ENCODE measurements around the gene GRID2IP. TPM values are rescaled to one million over a fixed set of nuclear protein-coding genes. Genes with fewer than 3 reads are reported as not detected.

GRID2IP gene
- total and polyA plus RNA-seq, 2 of the 8 experiments (the other 6 are each of a cell fraction or from before 2014, with no cell fraction given): 0.80 to 1.3 TPM

- Histone ChIP-seq H3K36me3 (ENCODE audit: control insufficient read depth in 2 of 4, insufficient read depth in 4 of 4, low read length in 3 of 4) (peaks cover 0 to 26% (median 3%) of the 10 kb centered on the region in 4 experiments; a peak in 5 of 8 replicates), H3K23ac (ENCODE audit: insufficient read length) (no peak overlapping the region), H2BK12ac (ENCODE audit: low read depth, low read length) (no peak overlapping the region), H3K79me2 (ENCODE audit: control insufficient read depth in 1 of 2, insufficient read depth in 2 of 2, low read length in 2 of 2) (peaks cover 0 to 61% of the 10 kb centered on the region in 2 experiments; a peak in 2 of 4 replicates), H3K56ac (replicated peaks; ENCODE audit: insufficient read length, low read depth, low read length) (no peak overlapping the region), H3K79me1 (ENCODE audit: low read depth, low read length) (peaks cover 2% of the 10 kb centered on the region), H2BK5ac (ENCODE audit: low read depth, low read length) (no peak overlapping the region), H3K27me3 (replicated peaks in 1 of 4; ENCODE audit: control insufficient read depth in 3 of 4, extremely low read depth in 1 of 4, insufficient read depth in 3 of 4, low read length in 3 of 4) (no peaks in the 10 kb centered on the region), H3K23me2 (ENCODE audit: low read depth, low read length) (no peaks in the 10 kb centered on the region), H3K9ac (replicated peaks in 1 of 4; ENCODE audit: extremely low read depth in 1 of 4, low read depth in 3 of 4, low read length in 3 of 4) (no peak overlapping the region), H3K18ac (ENCODE audit: extremely low read depth, low read length) (no peak overlapping the region), H4K91ac (replicated peaks; ENCODE audit: insufficient read length, low read length) (no peak overlapping the region), H2BK15ac (ENCODE audit: low read length) (no peak overlapping the region), H4K8ac (ENCODE audit: extremely low read depth, insufficient read depth, low read length) (no peak overlapping the region), H2AK5ac (ENCODE audit: low read depth, low read length) (no peak overlapping the region), H3K27ac (ENCODE audit: low read depth, low read length) (no peak overlapping the region), H2BK20ac (ENCODE audit: low read length) (no peak overlapping the region), H3K4me2 (ENCODE audit: insufficient read depth in 1 of 2, low read depth in 2 of 2, low read length in 2 of 2) (no peak overlapping the region), H2BK120ac (replicated peaks; ENCODE audit: low read depth, low read length) (no peak overlapping the region), H3K4me1 (replicated peaks in 1 of 4; ENCODE audit: control insufficient read depth in 3 of 4, insufficient read depth in 4 of 4, low read length in 3 of 4) (no peaks in the 10 kb centered on the region), H4K5ac (ENCODE audit: insufficient read length, low read depth, low read length) (no peak overlapping the region), H3K14ac (ENCODE audit: insufficient read length) (no peak overlapping the region), H4K20me1 (replicated peaks in 1 of 2; ENCODE audit: control insufficient read depth in 1 of 2, insufficient read depth in 2 of 2, low read length in 2 of 2) (peaks cover 8 to 18% of the 10 kb centered on the region in 2 experiments), H3K4me3 (ENCODE audit: extremely low read depth in 1 of 4, insufficient read depth in 2 of 4, low read depth in 3 of 4, low read length in 4 of 4) (no peak overlapping the region), H3K4ac (replicated peaks; ENCODE audit: insufficient read length, low read depth, low read length) (no peak overlapping the region), H3K9me3 (ENCODE audit: insufficient read depth in 2 of 2, low read depth in 1 of 2, low read length in 1 of 2) (no peaks in the 10 kb centered on the region), H2AFZ (ENCODE audit: low read length) (no peak overlapping the region)
- DNase-seq (ENCODE audit: low read depth in 1 of 2, low spot score in 2 of 2) (no peak), FAIRE-seq (no peak)
- POLR2A ChIA-PET (ENCODE audit: partially characterized antibody): interaction anchor here (0.7 to 1.4 kb wide), 3 partner anchors 14 to 61 kb away, joined by 3 to 4 read pairs (median 4); no protein-coding TSS in a partner anchor
- WGBS, 2 experiments (ENCODE audit: extremely low coverage in 1 of 2, insufficient coverage in 1 of 2, insufficient read length in 1 of 2, insufficient replicate concordance in 2 of 2, low coverage in 1 of 2, low lambda C conversion rate in 2 of 2, missing lambda C conversion rate in 1 of 2): 98% methylated on average over 3 of the region's 3 CpGs; no CpG with 5 or more reads in 1 of the 2 experiments
- CTCF ChIA-PET (ENCODE audit: partially characterized antibody): interaction anchor here (0.8 to 2.1 kb wide), 3 partner anchors 8 to 40 kb away, joined by 3 to 9 read pairs (median 3); partner anchors contain the start of gene DAGLB
- no peak for TF ChIP-seq KDM5A (IDR thresholded peaks at IDR 0.05; ENCODE audit: low read length)
- TF ChIP-seq RBBP5 (IDR thresholded peaks at IDR 0.05; ENCODE audit: borderline replicate concordance, low read depth, low read length): no peak
- no peak for TF ChIP-seq ATF2 (IDR thresholded peaks at IDR 0.05; ENCODE audit: low read length)
- TF ChIP-seq CBX5 (IDR thresholded peaks at IDR 0.05; ENCODE audit: low read depth, low read length): no peak
- no peak for TF ChIP-seq EP300 (IDR thresholded peaks at IDR 0.05; ENCODE audit: borderline replicate concordance in 1 of 2, low read depth in 2 of 2, low read length in 2 of 2)
These were observed 75.7 kb downstream of the GRID2IP start for GRCh38 chr7:6475433-6476186.
